Daoy (cell line): ENCODE results near the gene IL17REL. TPM values are rescaled to one million over a fixed set of nuclear protein-coding genes. Genes with fewer than 3 reads are reported as not detected.

Experiments
- DNase-seq: peaks from one replicate; pipeline ENCODE4 v3.0.0-alpha.2; 2015; ENCODE audit warnings: low read depth
- total RNA-seq: library from RNA; depleted of rRNA; stranded (reverse); fragments of >200 nt; shearing (Covaris generic); gene quantifications from 2 replicates; pipeline ENCODE4 v1.2.3, GENCODE V29; 2014

Gene IL17REL
- total RNA-seq, 1 experiment from 2014 or later, result not detected

- no peak for DNase-seq
These were observed 55.4 kb downstream of the IL17REL start for GRCh38 chr22:49956914-49957825.

GRCh38 chr22:49956418-49956770, 56.2 kb downstream of the IL17REL start:
- no peak for DNase-seq

DNA sequence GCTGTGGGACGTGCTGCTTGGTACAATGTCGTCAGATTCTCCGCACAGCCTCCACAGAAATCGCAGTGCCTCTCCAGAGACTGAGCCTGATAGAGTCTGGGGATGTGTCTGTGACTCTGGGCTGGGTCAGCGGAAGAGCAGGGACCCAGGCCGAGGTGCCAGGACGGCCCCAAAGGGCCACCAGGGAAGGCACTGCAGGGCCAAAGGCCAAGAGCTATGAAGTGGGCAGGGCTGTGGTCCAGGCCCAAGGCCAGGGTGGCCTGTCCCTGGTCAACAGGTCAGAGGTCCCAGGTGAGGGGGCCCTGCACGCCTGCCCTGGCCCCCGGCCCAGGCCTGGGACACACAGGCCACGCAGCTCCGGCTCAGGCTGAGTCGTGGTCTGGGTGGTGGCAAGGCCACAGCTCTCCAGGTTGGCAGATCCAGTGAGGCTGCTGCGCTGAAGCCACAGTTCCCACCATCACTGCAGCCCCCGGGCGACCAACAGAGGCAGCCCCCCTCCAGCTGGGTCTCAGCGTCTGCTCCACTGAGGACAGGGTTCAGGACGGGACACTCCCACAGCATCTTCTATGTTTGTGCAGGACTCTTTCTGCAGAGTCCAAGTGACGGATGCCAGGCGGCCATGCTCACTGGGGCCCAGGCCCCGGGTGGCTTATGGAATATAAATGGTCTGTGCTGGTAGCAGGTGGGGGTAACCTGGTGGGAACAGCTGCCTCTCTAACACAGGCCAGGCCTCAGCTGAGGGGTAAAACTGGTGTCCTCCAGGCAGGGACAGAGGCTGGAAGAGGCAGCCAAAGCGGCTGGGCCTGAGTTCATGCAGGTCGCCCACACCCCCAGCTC, 56.8 kb downstream of the IL17REL start:
- no peak for DNase-seq

DNA sequence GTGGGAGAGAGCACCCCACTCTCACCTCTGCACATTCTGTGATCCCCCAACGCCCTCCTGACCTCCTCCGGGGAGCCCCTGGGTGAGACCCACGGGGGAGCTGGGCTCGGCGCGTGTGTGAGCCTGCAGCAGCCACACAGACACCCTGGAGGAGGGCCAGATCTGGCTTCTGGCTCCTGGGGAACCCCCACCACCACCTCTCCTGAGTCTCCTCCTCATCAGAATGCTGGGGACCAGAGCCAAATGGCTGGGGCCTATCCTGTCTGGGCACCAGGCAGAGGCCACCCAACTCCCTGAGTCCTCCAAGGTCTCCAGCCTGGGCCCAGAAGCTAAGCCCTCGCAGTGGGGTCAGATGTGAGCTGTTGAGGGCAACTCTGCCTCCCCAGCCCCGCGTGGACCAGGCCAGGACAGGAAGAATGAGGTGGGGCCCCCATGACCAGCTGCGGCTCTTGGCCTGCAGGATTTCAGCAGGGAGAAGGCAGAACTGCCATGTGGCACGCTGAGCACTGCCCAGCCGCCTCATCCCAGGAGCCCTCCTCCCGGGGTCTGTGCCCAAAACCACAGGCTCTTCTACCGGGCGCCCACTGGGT, 57.5 kb downstream of the IL17REL start:
- DNase-seq, result no peak

- DNase-seq, result no peak
These were observed 58.2 kb downstream of the IL17REL start for GRCh38 chr22:49954354-49954753.

DNA sequence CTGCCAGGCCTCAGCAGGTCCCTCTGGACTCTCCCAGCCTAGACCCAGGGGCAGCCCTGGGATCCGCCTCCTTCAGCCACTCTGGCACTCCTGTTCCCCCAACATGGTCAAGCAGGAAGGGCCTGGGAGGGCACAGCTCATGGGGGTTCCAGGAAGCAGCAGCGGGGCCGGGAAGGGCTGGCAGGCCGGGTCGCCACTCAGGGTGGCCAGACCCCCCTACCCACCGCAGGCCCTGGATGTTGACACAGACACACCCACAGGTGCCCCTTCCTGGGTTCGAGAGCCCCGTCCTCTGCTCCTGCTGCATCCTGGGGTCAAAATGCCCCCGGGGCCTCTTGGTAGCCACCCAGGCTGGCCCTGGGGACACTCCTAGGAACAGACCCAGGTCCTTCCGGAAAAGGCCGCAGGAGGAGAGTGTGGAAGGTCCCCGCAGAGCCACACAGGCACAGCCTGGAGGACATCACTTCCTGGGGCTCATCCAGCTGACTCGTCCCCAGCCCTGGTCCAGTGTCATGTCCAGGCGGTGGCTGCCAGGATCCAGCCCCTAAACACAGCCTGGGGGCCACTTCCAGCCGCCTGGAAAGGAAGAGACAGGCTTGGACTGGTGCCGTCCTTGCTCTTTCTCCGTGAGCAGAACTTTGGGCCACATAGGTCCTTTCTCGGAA, 58.8 kb downstream of the IL17REL start:
- no peak for DNase-seq

- no peak for DNase-seq
These were observed 59.4 kb downstream of the IL17REL start for GRCh38 chr22:49953027-49953679.

DNA sequence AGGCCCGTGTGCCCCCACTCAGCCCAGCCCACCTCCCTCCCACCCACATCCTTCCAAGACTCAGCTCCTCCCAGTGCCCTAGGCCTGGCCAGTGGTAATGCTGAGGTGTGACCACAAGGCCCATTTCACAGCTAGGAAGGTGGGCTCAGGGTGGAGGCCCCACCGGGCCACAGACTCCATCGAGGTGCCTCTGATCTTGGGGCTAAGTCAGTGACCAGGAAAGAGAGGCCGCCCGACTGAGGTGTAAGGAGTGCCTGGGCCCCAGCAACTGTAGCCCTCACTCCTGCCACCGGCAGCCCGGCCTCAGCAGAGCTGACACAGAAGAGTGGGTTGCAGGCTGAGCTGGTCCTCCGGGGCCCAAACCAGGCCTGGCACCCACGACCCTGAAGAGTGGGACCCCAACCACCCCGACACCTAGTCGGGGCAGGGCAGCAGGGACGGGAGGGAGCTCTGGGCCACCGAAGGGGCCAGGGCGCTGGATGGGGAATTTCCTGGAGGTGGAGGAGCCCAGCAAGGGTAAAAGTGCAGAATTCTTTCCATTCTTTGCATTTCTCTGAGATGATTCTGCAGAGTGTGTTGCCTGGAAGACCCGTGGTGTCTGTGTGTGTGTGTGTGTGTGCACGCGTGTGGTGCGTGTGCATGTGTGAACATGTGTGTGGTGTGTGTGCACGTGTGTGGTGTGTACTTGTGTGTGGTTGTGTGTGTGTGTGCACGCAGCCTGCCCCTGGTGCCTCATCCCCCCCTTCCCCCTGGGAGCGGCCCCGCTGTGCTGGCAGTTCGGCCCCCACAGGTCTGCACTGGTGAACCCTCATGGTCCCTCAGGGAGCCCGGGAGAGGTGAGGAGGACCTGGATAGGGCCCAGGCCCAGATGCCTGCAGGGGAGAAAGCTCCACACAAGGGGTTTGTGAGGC, 60.3 kb downstream of the IL17REL start:
- DNase-seq, result peak; percentile 60

DNA sequence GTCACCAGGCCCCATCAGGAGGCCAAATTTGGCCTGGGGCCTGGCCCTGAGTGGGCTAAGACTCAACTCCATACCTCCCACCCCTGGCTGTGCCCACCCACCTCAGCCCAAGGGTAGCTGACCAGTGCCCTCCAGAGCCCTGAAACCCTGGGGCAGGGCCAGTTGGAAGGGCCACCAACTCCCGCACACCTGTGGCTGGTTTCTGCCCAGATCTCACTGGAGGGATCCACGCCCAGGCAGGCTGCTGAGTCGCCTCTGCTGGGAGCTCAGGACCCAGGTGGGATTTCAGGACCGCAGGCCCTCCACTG, 60.9 kb downstream of the IL17REL start:
- no peak for DNase-seq

DNA sequence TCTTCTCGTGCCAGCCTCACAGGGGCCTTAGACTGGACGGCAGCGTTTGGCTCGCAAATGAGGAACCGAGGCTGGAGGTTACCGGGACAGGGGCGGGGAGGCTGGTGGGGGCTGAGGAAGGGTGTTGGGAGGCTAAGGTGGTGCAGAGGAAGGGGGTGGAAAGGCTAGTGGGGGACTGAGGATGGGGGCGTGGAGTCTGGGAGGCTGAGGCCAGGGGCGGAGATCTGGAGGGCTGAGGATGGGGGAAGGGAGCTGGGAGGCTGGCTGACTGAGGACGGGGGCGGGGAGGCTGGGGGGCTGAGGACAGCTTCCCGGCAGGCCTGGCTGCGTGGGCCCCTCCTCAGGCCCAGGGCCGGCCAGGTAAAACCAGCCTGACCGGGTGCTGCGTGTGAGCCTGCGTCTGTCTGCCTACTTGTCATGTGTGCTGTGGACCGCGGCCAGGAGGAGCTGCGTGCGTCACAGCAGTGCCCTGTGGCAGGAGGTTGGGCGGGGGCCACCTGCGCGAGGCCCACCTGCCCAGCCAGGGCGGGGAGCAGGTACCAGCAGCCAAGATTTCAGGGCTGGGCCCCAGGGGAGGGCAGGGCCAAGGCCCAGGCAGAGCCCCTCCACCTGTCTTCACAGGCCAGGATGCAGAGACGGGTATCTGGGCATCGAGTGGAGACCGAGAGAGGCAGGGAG, 61.4 kb downstream of the IL17REL start:
- no peak for DNase-seq

DNA sequence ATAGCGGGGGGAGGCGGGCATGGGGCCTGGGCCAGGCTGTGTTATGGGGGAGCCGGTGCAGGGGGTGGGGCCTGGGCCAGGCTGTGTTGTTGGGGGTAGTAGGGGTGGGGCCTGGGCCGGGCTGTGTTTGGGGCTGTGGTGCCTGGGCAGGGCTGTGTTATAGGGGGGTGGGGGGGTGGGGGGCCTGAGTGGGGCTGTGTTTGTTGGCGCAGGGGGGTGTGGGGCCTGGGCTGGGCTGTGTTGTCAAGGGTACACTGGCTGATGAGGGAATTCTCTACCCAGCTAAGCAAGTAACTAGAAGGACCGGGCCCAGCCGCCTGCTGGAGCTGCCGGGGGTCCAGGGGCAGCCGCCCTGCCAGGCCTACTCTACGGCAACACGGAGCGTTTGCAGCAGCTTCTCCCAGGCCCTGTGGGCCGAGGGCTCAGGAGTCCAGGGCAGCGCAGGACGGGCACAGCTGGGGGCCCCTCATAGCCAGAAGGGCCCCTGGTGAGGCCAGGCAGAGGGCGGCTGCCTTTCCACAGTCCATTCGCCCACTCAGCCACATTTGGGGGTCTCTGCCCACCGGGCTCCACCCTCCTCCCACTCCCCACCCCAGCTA, 62.1 kb downstream of the IL17REL start:
- DNase-seq, result no peak

GRCh38 chr22:49949914-49950292, 62.7 kb downstream of the IL17REL start:
- DNase-seq, result no peak

DNA sequence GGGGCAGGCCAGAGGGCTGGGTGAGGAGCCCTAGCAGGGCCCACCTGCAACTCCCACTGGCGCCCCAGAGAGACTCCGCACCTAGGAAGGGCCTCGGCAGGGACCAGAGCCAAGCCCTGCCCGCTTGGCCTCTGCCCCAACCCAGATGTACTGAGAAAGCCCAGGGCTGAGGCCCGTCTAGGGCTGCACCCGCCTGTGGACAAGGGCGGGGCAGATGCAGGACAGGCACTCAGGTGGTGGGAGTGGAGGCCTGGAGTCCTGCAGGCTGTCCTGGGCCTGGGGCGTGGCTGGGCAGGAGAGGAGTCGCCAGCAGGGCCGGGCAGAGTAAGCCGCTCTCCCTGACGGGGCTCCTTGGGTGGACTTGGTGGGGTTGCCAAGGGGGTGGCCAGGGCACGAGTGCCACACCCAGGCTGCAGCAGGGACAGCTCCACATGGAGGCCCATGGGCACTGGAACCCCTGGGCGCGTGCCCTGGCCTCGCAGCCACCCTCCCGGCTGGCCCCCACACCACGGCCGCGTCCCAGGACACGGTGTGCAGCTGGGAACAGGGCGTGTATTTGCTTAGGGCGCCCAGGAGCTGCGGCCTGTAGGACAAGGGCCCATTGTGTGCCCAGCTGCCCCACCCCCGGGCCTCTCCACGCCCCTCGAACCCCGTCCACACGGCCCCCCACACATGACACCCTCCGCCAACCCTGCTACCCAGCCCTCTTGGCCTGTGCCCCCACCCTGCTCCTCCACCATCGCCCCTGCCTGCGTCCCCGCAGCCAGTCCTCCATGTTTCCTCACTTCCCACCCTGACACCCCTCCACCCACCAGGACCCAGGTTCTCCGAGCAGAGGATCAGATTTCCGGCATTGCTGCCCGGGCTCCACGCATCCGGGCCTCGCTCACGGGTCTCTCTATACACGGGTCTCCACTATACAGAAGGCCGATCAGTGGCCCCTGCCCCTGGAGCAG, 63.3 kb downstream of the IL17REL start:
- no peak for DNase-seq

DNA sequence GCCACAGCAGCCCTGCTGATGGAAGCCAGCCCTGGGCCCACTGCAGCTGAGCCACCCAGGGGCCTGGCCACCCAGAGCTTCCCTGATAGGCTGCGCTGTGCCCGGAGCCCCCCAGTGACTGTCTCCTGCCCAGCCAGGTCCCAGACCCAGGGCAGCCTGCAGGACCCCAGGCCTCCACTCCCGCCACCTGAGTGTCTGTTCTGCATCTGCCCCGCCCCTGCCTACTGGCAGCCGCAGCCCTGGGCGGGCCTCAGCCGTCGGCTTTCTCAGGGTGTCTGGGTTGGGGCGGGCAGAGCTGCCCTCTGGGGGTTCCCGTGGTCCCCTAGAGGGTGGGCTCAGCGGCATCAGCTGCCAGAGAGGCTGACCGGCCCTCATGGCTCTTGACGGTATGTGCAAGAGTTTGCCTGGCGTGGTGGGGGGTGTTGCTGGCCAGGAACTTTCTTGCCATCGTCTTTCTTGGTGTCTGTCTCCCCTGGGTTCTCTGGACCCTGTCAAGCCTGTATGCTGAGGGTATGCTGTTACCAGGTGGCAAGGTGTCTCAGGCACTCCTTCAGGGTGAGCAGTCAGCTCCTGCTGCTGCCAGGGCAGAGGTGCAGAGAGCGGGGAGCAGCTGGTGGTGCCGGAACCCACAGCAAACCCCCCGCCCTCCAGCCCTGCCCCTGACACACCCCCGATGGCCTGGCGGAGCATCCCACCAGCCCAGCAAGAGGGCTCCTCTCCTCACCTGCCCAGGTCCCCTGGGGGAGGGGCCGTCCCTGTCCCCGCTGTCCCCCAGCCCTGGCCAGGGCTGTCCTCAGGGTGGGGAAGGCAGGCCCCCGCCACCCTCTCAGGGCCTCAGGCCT, 64.2 kb downstream of the IL17REL start:
- no peak for DNase-seq

DNA sequence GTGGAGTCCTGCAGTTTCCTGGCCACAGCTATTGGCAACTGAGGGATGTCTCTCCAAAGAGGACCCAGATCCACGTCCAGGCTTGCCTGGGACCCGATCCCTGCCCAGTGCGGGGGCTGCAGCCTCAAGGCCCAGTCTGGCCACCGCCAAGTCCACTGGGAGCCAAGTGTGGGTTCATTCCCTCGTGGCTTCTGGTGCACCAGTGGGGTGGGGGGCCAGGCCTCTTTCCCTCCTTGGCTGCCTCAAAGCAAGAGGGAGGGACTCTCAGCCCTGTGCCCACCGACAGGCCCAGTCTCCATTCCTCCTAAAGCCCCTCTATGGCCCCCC, 65.3 kb downstream of the IL17REL start:
- no peak for DNase-seq

- no peak for DNase-seq
These were observed 65.8 kb downstream of the IL17REL start for GRCh38 chr22:49946612-49947295.
